Activated CD4-positive, alpha-beta T cell treated with anti-CD3 and anti-CD28 coated beads, Interleukin-2, amount 10 ng/mL, durations not matched to agents 7 days and 5 days (primary cell): ENCODE results near the gene A2M. TPM values are rescaled to one million over a fixed set of nuclear protein-coding genes. Genes with fewer than 3 reads are reported as not detected.
"Not testable (repeated sequence)": the region's sequence is repeated elsewhere in the genome, so short reads cannot be mapped to it uniquely, and the experiment has no call there.

Source experiments
- CTCF ChIA-PET: fragments of 350-600 bp; sonication (Branson Sonifier 250); formaldehyde crosslinking; loops from one replicate; lab custom pipeline; 2021; ENCODE audit warnings: antibody characterized with exemption; lab: Charles Lee
- POLR2A ChIA-PET: fragments of 350-600 bp; sonication (Branson Sonifier 250); formaldehyde crosslinking; loops from one replicate; lab custom pipeline; 2021; ENCODE audit warnings: antibody characterized with exemption; lab: Charles Lee
- DNase-seq: peaks from one replicate; pipeline ENCODE4 v3.0.0-alpha.2; 2020
- H3K27ac Mint-ChIP-seq: one replicate; pipeline ENCODE4 v1.8.0; 2021; ENCODE audit warnings: mild to moderate bottlenecking, moderate library complexity, mixed read lengths
- H3K27me3 Mint-ChIP-seq: one replicate; pipeline ENCODE4 v1.8.0; 2021; ENCODE audit warnings: mixed read lengths
- H3K36me3 Mint-ChIP-seq: one replicate; pipeline ENCODE4 v1.8.0; 2021; ENCODE audit warnings: low read depth, mixed read lengths
- H3K4me1 Mint-ChIP-seq: one replicate; pipeline ENCODE4 v1.8.0; 2021; ENCODE audit warnings: mixed read lengths
- H3K4me3 Mint-ChIP-seq: one replicate; pipeline ENCODE4 v1.8.0; 2021; ENCODE audit warnings: mild to moderate bottlenecking, moderate library complexity, mixed read lengths
- H3K9me3 Mint-ChIP-seq: one replicate; pipeline ENCODE4 v1.8.0; 2021; ENCODE audit warnings: mixed read lengths
- total RNA-seq, 2 experiments: library from RNA; stranded (reverse); gene quantifications; one replicate each; pipeline ENCODE4 v1.2.3, GENCODE V29; 2021

A2M gene
- total RNA-seq: not detected

DNA sequence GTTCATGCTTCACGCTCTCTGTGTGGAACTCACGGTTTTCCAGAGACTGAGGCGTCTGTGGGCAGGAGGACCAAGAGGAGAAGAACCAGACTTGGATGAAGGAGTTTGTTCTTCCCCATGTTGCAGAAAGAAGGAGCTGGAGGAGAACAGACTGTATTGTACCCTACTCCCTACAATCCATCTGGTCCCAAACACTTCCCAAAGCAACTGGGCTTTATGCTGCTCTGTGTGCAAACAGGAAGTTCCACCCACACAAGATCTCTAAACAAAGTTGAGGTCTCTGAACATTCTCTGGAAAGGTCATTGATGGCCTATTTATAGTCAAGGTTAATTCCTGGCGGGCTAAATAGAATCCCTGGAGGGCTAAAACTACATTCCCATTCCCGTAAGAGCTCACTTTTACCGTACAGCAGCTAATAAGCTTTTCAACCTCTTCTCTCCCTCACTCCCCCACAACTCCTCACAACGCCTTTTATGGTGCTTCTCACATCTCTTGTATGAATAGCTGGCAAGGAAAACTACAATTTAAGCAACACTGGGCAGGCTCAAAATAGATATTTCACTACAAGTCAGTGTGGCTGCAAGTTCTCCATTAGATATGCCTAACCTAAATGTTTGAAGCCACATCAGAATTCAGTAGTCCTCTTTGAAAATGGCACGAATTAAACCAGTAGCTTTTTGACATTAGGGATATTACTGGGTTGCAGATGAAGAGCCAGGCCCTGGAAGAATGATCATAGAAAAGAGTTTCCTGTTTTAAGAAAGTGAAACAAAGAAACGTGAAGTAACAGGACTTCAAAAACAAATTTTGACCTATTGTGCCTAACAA is at the start of gene A2M:
Gene A2M (minus strand): TSS at position 189 of the 829 bp plus-strand sequence. CDS start 70 bp downstream, at position 119.
- H3K9me3 Mint-ChIP-seq: no peaks in the 10 kb centered on the region
- no peaks in the 10 kb centered on the region for H3K27me3 Mint-ChIP-seq
- DNase-seq: no peak
- peaks cover 7% of the 10 kb centered on the region for H3K4me1 Mint-ChIP-seq
- H3K4me3 Mint-ChIP-seq: no peak within 1 kb of the TSS
- ChIA-PET POLR2A (no interaction called here), CTCF (no interaction called here)
- no peaks in the 10 kb centered on the region for H3K36me3 Mint-ChIP-seq
- H3K27ac Mint-ChIP-seq: no peak within 1 kb of the TSS

DNA sequence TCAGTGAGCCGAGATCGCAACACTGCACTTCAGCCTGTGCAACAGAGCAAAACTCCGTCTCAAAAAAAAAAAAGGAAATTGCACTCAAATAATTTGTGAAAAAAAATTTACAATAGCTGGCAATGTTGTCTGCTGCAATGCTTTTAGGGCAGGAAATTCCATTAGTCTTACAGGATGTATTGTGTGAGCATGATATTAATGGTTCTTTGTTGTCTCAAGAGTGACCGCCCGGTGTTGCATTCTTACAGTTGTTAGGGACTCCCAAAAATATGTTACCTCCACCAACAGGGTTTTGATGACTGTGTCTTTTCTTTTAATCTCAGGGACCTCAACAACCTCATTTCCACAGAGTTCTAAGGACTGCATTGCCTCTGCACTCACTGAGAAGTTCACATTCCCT is 47.7 kb upstream of the A2M start:
- Mint-ChIP-seq H3K27ac (no peak overlapping the region), H3K4me3 (no peak overlapping the region), H3K4me1 (no peaks in the 10 kb centered on the region), H3K27me3 (no peaks in the 10 kb centered on the region), H3K9me3 (no peaks in the 10 kb centered on the region), H3K36me3 (no peaks in the 10 kb centered on the region)
- CTCF ChIA-PET: no interaction called here
- POLR2A ChIA-PET: no interaction called here
- no peak for DNase-seq

DNA sequence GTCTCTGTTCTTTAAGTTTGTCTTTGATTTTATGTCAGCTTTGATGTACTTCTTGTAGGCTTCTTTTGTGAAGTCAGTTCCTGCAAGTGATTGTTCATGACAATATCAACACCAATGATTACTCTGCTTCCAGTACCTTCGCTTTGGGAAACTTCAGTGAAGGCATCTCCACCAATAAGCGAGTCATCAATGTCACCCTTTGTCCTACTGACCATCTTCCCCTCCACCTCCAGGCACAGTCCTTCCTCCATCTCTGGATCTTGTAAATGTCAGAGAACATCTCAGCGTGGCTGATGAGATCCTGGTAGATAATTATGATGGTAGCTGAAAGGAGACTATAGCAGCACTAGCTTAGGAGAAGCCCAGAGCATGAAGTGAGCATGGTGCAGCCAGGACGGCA is 40.4 kb upstream of the A2M start:
- Mint-ChIP-seq H3K4me1 (no peaks in the 10 kb centered on the region), H3K27me3 (no peaks in the 10 kb centered on the region), H3K36me3 (no peaks in the 10 kb centered on the region), H3K9me3 (no peaks in the 10 kb centered on the region), H3K27ac (no peak overlapping the region), H3K4me3 (no peak overlapping the region)
- POLR2A ChIA-PET: no interaction called here
- CTCF ChIA-PET: no interaction called here
- no peak for DNase-seq

DNA sequence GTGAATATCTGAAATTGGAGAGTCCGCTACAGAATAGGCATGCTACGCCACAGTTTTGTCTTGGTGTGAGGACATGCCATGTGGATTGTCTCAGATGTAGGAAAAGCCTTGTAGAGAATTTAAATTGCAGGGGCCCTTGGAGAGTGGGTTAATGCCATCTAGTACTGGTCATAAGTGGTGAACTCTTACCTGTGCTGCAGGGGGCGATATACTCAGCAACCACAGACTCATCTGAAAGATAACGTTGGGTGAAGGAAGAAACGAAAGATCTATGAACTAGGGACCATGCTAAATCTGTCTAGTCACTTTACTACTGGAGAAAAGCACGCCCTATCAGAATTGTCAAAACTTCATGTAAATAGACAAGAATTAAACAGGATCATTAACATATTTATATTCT is 33.7 kb upstream of the A2M start:
- ChIA-PET POLR2A (no interaction called here), CTCF (no interaction called here)
- no peak overlapping the region for H3K27ac Mint-ChIP-seq
- peaks cover 13% of the 10 kb centered on the region for H3K9me3 Mint-ChIP-seq
- H3K4me3 Mint-ChIP-seq: no peak overlapping the region
- DNase-seq: no peak
- no peaks in the 10 kb centered on the region for H3K36me3 Mint-ChIP-seq
- no peaks in the 10 kb centered on the region for H3K27me3 Mint-ChIP-seq
- H3K4me1 Mint-ChIP-seq: peaks cover 4% of the 10 kb centered on the region

DNA sequence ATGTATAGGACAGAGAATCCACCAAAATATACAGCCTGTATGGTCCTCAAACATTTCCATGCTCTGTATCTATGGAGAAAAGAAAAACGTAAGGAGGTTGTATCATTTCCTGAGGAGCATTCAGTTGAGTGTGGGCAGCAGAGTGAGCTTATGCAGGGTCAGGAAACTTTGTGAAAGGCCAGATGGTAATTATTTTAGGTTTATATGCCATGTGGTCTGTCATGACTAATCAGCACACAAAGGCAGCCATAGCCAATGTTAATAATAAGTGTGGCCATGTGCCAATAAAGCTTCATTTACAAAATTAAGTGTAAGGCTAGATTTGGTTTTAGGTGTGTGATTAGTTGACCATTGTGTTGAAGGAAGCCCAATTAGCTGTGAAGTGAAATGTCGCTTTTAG is 33.2 kb upstream of the A2M start:
- ChIA-PET CTCF (no interaction called here), POLR2A (no interaction called here)
- no peaks in the 10 kb centered on the region for H3K36me3 Mint-ChIP-seq
- H3K4me3 Mint-ChIP-seq: no peak overlapping the region
- DNase-seq: no peak
- peaks cover 14% of the 10 kb centered on the region for H3K9me3 Mint-ChIP-seq
- peaks cover 4% of the 10 kb centered on the region for H3K4me1 Mint-ChIP-seq
- no peaks in the 10 kb centered on the region for H3K27me3 Mint-ChIP-seq
- no peak overlapping the region for H3K27ac Mint-ChIP-seq

DNA sequence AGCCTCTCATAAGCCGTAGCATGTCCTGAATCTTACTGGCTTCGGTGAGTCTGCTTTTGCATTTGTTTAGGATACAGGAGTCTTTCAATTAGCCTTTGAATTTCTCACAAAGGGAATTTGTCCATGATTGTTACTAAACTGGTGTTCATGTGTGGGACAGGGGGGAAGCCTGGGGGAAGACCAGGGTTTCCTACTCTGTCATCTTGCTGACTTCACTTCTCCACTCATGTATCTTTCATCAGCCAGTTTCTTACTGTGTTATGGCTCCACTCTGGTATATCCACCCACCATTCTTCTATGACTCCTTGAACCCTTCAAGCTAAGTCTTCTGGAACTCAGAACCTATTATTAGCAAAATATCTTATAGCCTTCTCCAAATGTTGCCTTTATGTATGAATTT is 31.7 kb upstream of the A2M start:
- ChIA-PET CTCF (no interaction called here), POLR2A (no interaction called here)
- Mint-ChIP-seq H3K27me3 (no peaks in the 10 kb centered on the region), H3K4me1 (peaks cover 4% of the 10 kb centered on the region), H3K27ac (no peak overlapping the region), H3K4me3 (no peak overlapping the region), H3K36me3 (no peaks in the 10 kb centered on the region), H3K9me3 (peaks cover 15% of the 10 kb centered on the region)
- DNase-seq: no peak

DNA sequence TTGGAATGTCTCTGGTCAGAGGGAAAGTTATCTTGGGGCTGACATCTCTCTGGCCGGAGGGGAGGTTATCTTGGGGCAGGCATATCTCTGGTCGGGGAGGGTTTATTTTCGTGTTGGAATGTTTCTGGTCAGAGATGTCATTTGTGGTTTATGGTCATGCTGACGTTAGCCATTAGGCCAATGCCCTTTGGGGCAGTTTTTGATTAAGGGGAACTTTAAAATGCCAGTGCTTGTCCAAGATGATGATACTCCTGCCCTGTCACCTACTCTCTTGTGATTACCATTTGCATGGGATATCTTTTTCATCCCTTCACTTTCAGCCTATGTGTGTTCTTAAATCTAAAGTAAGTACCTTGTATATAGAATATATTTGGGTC is 29.0 kb upstream of the A2M start:
- ChIA-PET POLR2A (no interaction called here), CTCF (no interaction called here)
- H3K4me1 Mint-ChIP-seq: peaks cover 4% of the 10 kb centered on the region
- H3K4me3 Mint-ChIP-seq: no peak overlapping the region
- peaks cover 15% of the 10 kb centered on the region for H3K9me3 Mint-ChIP-seq
- no peaks in the 10 kb centered on the region for H3K36me3 Mint-ChIP-seq
- no peaks in the 10 kb centered on the region for H3K27me3 Mint-ChIP-seq
- no peak overlapping the region for H3K27ac Mint-ChIP-seq
- DNase-seq: no peak

DNA sequence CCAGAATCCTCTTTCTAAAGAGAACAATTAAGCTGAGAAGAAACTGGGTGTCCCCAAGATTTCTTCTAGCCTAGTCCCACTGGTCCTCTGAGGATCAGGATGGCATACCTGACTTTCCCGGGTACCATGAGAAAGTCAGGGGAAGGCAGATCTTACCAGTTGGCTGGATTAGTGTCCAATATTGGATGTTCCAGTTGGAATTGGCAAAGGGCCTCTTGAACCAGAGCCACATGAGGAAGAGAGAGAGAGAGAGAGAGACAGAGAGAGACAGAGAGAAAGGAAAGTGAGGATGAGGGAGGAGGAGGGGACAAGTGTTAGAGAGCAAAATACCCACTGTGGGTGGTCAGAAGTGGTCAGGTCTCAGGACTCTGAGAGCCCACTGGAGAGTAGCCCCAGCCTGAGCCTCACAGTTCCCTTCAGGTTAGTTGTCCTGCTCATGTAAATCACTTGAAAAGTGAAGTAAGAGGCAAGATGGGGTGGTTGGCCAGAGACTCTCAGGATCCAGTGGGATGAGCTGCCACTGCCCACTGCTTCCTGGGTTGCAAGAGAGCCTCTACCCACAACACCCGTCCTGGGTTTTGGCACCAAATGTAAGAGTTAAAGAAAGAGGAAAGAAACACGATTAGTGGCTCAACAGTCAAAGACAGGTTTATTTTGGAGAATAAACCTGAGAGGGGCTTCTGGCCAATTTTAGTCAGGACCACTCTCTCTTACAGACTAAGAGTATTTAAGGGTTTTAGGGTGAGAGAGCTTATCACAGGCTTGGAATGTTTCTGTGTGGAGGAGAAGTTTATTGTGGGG is 28.4 kb upstream of the A2M start:
- H3K4me1 Mint-ChIP-seq: peaks cover 4% of the 10 kb centered on the region
- no peaks in the 10 kb centered on the region for H3K36me3 Mint-ChIP-seq
- H3K27me3 Mint-ChIP-seq: no peaks in the 10 kb centered on the region
- DNase-seq: no peak
- CTCF ChIA-PET: no interaction called here
- POLR2A ChIA-PET: no interaction called here
- no peak overlapping the region for H3K27ac Mint-ChIP-seq
- H3K9me3 Mint-ChIP-seq: peaks cover 15% of the 10 kb centered on the region
- no peak overlapping the region for H3K4me3 Mint-ChIP-seq

DNA sequence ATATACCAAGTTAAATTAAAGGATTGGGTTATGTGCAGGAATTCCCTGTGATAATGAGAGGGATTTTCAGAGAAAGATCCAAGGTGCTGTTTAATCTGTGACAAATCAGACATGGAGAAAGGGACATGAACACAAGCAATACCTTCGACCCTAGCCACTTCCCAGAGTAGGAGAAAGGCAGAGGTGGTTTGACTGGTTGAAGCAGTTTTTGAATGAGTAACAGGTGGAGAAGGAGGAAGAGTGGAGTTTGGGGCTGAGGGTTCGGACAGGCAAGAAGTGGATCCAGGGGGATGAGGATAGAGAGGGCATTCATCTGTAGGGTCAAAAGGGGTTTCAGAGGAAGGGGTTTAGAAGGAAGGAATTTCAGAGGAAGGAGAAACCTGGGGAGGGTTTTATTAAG is 27.4 kb upstream of the A2M start:
- no peaks in the 10 kb centered on the region for H3K36me3 Mint-ChIP-seq
- CTCF ChIA-PET: interaction anchor here (1.5 kb wide), 1 partner anchor 31 kb away, joined by 3 read pairs; no protein-coding TSS in a partner anchor
- POLR2A ChIA-PET: no interaction called here
- no peaks in the 10 kb centered on the region for H3K27me3 Mint-ChIP-seq
- H3K4me1 Mint-ChIP-seq: peaks cover 4% of the 10 kb centered on the region
- no peak overlapping the region for H3K27ac Mint-ChIP-seq
- no peak for DNase-seq
- no peak overlapping the region for H3K4me3 Mint-ChIP-seq
- H3K9me3 Mint-ChIP-seq: peaks cover 15% of the 10 kb centered on the region

DNA sequence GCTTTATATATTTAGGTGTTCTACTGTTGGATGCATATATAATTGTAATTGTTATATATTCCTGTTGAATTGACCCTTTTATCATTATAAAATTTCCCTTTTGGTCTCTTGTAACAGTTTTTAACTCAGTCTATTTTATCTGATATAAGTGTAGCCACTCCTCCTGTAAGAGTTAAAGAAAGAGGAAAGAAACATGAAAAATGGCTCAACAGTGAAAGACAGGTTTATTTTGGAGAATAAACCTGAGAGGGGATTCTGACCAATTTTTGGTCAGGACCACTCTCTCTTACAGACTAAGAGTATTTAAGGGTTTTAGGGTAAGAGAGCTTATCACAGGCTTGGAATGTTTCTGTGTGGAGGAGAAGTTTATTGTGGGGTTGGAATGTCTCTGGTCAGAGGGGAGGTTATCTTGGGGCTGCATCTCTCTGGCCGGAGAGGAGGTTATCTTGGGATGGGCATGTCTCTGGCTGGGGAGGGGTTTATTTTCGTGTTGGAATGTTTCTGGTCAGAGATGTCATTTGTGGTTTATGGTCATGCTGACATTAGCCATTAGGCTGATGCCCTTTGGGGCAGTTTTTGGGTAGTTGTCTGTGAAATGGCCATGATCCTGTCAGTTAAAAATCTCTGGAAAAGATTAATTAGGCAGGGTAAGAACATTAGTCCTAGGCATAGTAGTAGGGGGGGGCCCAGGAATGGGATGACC is 24.0 kb upstream of the A2M start:
- H3K4me1 Mint-ChIP-seq, CTCF ChIA-PET, H3K27ac Mint-ChIP-seq, H3K9me3 Mint-ChIP-seq, DNase-seq, H3K36me3 Mint-ChIP-seq, H3K27me3 Mint-ChIP-seq, H3K4me3 Mint-ChIP-seq, POLR2A ChIA-PET: not testable (repeated sequence)

DNA sequence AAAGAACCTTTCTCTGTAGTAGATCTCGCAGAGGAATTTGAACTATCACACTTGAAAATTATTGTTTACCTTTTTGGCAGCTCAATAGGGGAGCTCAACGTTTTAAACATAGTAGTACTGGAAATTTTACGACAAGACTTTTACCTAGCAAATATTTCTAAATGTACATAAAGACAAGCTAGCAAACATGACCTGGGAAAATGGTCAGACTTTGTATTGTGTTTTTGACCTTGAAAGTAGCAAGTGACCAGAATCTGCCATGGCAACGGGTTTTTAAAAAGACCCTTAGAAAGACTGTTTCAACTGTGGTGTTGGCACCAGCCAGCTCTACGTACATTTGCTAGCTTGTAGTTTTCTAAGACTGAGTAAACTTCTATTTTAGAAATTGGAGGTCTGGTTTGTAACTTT is 20.2 kb upstream of the A2M start:
- POLR2A ChIA-PET: no interaction called here
- Mint-ChIP-seq H3K4me3 (no peak overlapping the region), H3K36me3 (no peaks in the 10 kb centered on the region)

DNA sequence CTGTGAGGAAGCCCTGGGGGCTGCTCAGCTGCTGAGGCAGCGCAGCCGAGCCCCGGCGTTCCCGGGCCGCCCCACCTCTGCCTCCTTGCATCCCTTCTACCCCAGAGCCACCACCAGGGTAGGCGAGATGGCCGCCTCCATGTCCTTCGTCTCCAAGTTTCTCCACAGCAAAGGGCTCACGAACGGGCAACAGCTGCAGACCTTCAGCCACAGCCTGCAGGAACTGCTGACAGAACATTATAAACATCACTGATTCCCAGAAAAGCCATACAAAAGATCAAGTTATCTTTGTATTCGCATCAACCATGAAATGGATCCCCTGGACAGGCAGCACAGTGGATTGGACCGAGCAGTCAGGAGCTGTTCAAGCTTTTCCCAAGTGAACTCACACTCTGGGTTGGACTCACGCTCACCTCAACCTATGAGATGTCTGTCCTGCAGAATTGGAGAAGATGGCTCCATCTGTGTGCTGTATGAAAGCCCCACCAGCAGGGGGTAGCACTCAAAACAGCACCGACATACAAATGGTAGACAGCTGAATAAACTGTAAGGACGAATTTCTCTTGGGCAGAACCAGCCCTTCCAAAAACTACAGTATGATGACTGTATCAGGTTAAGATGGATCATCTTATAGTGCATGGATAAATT is 19.4 kb upstream of the A2M start:
- no peaks in the 10 kb centered on the region for H3K27me3 Mint-ChIP-seq

More for the DNA sequence above, 20.2 kb upstream of the A2M start:
- CTCF ChIA-PET: interaction anchor here (0.5 to 1.7 kb wide), 2 partner anchors 11 to 483 kb away, joined by 5 to 6 read pairs; no protein-coding TSS in a partner anchor
- no peaks in the 10 kb centered on the region for H3K9me3 Mint-ChIP-seq
- H3K27me3 Mint-ChIP-seq: no peaks in the 10 kb centered on the region
- DNase-seq: no peak
- H3K4me1 Mint-ChIP-seq: no peaks in the 10 kb centered on the region
- no peak overlapping the region for H3K27ac Mint-ChIP-seq

More for the DNA sequence above, 19.4 kb upstream of the A2M start:
- Mint-ChIP-seq H3K27ac (no peak overlapping the region), H3K36me3 (no peaks in the 10 kb centered on the region), H3K4me3 (no peak overlapping the region), H3K4me1 (no peaks in the 10 kb centered on the region), H3K9me3 (no peaks in the 10 kb centered on the region)
- POLR2A ChIA-PET: no interaction called here
- CTCF ChIA-PET: interaction anchor here (0.5 to 1.7 kb wide), 2 partner anchors 10 to 482 kb away, joined by 5 to 6 read pairs; no protein-coding TSS in a partner anchor
- DNase-seq: peak; percentile 10
